HG02938 (cell line): ENCODE results near the gene LCN15.
A peak's percentile ranks its signal among the peaks of the same experiment; 100 is the strongest.

Source experiments
- ATAC-seq: cut with Tn5 transposase; IDR thresholded peaks from one replicate; pipeline ENCODE4 v1.9.1; 2021; ENCODE audit warnings: mild to moderate bottlenecking, moderate library complexity; ENCODE audit not compliant: unreplicated experiment

The LCN15 gene

GRCh38 chr9:136741883-136742571 is 22.3 kb downstream of the LCN15 start:
- no peak for ATAC-seq

DNA sequence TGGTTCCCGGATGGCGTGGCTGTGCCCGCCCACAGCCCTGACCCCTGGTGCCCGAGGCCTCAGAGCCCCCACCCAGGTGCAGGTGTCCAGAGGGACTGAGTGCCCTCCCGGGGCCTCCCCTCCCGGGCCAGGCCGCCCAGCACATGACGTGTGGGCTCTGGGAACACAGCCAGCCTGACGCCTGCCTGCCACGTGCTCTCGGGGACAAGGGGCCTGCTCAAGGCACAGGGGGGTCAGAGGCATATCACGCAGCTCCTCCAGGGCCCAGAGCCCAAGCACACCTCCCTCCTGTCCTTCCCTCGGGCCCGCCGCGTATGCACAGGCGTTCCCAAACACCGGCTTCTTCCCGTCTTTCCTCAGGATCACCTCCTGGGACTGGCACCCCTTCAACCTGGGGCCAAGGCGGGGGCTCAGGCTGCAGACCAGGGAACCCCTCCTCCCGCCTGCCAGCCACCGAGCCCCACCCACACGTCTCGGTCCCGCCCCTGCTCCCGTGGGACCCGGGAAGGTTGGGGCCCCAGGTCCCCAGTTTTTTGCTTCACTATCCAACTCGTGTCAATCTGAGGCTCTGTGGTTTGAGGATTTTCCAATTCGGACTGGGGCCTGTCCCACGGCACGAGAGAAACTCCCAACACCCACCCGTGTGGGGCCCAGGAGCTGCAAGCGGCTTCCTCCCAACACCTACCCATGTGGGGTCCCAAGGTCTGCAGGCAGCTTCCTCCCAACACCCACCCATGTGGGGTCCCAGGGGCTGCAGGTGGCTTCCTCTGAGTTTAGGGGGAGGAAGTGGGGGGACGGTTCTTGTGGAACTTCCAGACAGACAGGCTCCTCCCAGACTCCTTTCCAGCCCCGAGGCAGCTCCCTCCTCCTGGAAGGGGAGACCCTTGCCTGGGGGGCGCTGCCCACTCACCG is 23.1 kb downstream of the LCN15 start:
- ATAC-seq: no peak

- ATAC-seq: no peak
Observed at GRCh38 chr9:136740491-136740890, 23.8 kb downstream of the LCN15 start.

- no peak for ATAC-seq
Observed at GRCh38 chr9:136740069-136740468, 24.2 kb downstream of the LCN15 start.

- ATAC-seq: no peak
Observed at GRCh38 chr9:136739509-136739908, 24.8 kb downstream of the LCN15 start.

DNA sequence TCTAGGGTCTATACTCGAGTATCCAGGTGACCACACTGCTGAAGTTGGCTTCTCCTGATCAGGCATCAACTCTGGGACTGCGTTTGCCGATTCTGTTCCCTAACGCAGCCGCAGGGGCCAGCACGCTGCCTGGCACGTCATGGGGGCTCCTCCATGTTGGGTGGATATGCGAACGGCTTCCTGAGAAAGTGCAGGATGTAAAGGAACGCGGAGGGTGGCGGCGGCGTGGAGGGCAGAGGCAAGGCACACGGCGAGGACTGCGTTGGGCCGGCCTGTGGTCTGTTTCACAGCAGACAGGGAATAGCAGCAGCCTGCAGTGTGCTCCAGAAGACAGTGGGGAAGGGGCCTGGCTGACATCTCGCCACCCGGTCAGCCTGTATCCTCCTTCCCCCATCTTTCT is 25.4 kb downstream of the LCN15 start:
- ATAC-seq: no peak

DNA sequence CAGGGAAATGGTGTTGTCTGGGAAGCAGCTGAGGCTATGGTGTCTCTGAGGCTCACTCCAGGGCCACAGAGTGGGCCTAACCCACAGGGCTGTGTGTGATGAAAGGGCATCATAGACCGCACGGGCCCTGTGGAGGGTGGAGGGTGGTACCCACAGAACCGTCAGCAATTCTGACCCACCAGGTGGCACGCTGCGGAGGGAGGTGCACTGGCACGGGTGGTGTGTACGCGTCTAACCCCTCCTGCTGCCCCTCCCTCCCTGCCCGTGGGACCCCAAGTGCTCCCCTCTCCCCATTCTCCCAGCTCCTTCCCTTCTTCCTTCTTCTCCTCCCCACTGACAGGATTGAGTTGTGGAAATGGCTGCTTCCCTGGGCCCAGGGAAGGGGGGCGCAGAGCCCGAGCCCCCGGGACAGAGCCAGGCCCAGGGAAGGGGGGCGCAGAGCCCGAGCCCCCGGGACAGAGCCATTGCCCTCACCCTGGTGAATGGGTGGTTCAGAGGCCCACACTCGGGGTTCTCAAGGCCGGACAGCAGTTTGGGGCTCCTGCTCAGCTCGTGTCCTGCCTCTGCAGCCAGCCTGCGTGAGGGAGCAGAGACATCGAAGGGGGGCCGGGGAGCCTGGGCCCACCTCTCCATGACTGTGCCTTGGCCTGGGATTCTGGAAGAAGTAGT is 28.4 kb downstream of the LCN15 start:
- no peak for ATAC-seq

- no peak for ATAC-seq
Observed at GRCh38 chr9:136734837-136735496, 29.4 kb downstream of the LCN15 start.

DNA sequence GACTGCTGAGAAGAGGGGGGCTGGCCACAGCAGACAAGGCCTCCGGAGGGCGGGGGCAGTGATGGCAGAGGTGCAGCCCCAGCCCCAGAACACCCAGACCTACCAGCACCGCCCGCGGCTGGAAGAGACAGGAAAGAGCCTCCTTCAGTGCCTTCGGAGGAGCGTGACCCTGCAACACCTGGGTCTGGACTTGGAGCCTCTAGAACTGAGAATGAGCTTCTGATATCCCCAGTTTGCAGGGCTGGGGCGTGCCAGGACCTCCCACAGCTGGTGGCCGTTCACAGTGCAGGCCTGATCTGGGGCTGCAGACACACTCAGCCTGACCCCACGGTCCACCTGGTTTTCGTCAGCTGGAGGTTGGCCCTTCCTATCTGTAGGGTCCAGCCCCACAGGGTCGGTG is 30.7 kb downstream of the LCN15 start:
- ATAC-seq: no peak

DNA sequence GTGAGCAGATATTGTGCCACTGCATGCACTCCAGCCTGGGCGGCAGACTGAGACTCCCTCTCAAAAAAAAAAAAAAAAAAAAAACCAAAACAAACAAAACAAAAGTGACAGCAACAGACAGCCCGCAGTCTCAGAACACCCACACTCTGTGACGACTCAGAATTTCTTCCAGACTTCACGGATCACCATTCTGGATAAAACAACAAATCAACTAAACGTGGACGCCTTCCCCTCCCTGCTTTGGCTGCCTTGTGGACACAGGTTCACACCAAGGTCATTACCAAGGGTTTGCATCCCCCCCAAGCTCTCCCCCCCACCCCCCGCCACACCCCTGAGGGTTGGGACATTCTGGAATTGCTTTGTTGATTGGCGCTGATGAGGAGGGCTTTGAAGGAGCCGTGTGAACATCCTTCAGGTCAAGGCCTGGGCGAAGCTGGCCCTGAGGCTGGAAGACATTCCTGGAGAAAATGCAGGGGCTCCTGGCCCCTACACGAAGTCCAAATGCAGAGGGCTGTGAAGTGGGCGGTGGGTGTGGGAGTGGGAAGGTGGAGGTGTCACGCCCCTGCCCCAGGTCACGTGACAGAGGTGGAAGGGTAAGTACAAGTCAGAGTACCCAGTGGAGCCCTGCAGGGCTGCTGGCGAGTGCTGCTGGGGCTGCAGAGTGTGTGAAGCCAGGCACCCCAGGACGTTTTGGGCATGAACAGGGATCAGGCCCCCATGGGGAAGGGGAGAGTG is 31.7 kb downstream of the LCN15 start:
- no peak for ATAC-seq

DNA sequence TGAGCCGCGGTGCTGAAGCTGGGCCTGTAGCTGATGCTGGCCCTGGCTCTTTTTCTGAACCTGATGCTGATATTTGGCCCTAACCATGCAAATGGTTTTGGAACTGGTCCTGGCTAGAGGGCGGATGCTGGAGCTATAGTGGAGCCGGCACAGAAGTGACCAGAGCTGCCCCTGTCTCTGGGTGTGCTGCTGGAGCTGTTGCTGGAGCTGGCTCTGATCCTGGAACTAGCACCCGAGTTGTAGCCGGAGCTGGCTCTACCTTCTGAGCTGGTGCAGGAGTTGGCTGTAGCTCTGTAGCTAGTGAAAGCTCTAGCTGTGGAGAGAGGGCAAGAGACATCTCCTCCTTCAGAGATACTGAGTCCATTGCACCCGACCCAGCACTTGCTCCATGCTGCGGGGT is 34.4 kb downstream of the LCN15 start:
- ATAC-seq: no peak

- ATAC-seq: no peak
Observed at GRCh38 chr9:136729144-136729543, 35.2 kb downstream of the LCN15 start.

GRCh38 chr9:136728548-136729123 is 35.7 kb downstream of the LCN15 start:
- ATAC-seq: peak; percentile 9

- ATAC-seq: peak; percentile 54
Observed at GRCh38 chr9:136728080-136728547, 36.2 kb downstream of the LCN15 start.

GRCh38 chr9:136726631-136727191 is 37.6 kb downstream of the LCN15 start:
- ATAC-seq: no peak

- no peak for ATAC-seq
Observed at GRCh38 chr9:136726118-136726517, 38.2 kb downstream of the LCN15 start.

GRCh38 chr9:136725612-136726011 is 38.7 kb downstream of the LCN15 start:
- ATAC-seq: no peak

DNA sequence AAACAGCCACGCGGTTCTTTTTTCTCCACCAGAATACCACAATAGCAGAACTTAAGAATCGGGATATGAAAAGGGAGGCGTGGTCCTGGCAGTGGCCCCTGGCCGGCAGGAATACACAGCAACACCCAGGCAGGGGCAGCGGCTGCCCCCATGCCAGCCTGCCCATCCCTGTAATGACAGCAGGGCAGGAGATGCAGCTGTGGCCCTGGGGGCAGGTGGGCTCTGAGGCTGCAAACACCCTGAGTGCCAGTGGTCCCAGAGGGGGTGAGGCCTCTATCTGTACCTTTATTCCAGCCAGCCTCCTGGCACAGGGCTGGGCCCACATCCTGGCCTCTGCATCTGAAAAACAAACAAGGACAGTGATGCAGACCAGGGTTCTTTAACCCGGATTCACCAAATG is 39.5 kb downstream of the LCN15 start:
- no peak for ATAC-seq

GRCh38 chr9:136723989-136724388 is 40.3 kb downstream of the LCN15 start:
- ATAC-seq: no peak
